ENCODE data around the gene GP9.

Gene GP9

DNA sequence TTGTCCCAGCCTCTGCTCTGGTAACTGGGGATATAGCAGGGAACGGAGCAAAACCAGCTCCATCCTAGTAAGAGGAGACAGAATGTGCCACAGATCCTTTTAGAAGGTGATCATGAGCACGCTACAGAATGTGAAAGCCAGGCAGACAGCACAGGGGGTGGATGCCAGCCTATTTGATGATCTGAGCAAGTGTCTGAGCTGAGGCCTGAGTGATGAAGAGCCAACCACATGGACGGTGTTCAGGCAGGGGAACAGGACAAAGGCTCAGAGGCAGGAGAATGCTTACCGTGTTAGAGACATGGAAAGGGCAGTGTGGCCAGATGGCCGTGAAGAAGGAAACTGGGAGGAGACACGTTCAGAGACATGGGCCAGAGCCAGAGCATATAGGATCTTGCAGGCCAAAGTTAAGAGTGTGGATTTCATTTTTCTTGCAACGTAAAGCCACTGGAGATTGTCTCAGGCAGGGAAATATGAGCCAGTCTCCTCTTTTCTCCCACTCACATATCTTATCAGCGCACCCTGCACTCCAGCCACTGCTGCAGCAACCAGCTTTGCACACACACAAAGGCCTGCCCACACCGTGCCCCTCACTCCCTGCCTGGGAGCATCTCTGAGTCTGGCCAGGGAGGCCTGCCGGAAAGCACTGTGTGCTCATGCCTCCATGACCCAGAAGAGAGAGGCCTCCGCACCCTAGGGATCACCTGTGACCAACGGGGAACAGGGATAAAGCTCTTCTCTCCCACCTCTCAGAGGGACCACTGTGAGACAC is 41.0 kb downstream of the GP9 start:
- no peak for DNase-seq (ENCODE audit: low spot score)
- in situ Hi-C loops (cut with MboI; ENCODE audit: low pct_unique_long_range_greater_than_20kb, low sequenced_read_pairs, unreplicated experiment) = no loop called here
- TF ChIP-seq, protein P1, sequence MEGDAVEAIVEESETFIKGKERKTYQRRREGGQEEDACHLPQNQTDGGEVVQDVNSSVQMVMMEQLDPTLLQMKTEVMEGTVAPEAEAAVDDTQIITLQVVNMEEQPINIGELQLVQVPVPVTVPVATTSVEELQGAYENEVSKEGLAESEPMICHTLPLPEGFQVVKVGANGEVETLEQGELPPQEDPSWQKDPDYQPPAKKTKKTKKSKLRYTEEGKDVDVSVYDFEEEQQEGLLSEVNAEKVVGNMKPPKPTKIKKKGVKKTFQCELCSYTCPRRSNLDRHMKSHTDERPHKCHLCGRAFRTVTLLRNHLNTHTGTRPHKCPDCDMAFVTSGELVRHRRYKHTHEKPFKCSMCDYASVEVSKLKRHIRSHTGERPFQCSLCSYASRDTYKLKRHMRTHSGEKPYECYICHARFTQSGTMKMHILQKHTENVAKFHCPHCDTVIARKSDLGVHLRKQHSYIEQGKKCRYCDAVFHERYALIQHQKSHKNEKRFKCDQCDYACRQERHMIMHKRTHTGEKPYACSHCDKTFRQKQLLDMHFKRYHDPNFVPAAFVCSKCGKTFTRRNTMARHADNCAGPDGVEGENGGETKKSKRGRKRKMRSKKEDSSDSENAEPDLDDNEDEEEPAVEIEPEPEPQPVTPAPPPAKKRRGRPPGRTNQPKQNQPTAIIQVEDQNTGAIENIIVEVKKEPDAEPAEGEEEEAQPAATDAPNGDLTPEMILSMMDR (IDR thresholded peaks at IDR 0.05; ENCODE audit: extremely low read depth, insufficient read depth, missing control alignments) = no peak

- DNase-seq (ENCODE audit: low spot score) = no peak
- in situ Hi-C loops (cut with MboI; ENCODE audit: low pct_unique_long_range_greater_than_20kb, low sequenced_read_pairs, unreplicated experiment) = no loop called here
- TF ChIP-seq, protein P1 (IDR thresholded peaks at IDR 0.05; ENCODE audit: extremely low read depth, insufficient read depth, missing control alignments) = no peak
Measured at GRCh38 chr3:129103296-129103695, 42.7 kb downstream of the GP9 start.

DNA sequence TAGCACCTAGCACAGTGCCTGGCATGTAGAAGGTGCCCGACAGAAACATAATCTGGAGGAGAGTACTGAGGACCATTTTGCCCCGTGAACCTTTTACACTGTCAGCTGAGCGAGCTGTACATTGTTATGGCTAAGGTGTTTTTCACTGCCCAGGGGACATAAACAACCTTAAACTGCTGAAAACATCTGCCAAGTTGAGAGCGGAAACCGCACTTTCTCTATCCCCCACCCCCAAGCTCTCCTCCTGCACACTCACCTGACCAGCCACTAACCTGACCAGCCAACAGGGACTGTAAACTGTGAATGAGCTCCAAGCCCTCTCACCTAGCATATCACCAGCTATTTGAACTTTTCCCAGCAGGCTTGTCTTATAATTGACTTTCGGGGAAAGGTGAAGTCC is 43.5 kb downstream of the GP9 start:
- in situ Hi-C loops (cut with MboI; ENCODE audit: low pct_unique_long_range_greater_than_20kb, low sequenced_read_pairs, unreplicated experiment) = no loop called here
- DNase-seq (ENCODE audit: low spot score) = no peak
- TF ChIP-seq, protein P1 (IDR thresholded peaks at IDR 0.05; ENCODE audit: extremely low read depth, insufficient read depth, missing control alignments) = no peak

DNA sequence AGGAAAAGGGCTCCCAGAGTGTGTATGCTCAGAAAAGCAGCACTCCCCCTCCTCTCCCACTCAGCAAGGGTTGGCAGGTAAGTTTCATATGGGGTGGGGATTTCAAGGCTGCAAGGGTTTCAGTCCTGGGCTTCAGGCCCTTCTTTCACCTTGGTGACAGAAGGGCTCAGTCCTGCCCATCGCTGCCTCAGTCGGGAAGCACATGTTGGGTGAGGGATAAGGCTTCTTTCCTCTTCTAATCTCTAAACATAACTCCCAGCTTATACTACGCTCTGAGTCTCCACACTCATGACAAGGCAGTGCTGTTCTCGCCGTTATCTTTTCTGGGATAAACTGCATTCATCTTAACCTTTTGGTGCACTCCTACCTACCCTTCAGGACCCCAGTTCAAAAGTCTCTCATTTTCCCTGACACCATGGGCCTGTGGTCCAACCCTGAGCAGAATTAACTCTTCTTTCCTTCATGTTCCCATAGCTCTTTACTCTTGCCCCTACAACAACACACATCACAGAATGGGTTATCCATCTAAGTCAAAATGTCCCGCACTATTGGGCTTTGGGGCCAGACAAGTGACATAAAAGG is 44.0 kb downstream of the GP9 start:
- TF ChIP-seq, protein P1 (IDR thresholded peaks at IDR 0.05; ENCODE audit: extremely low read depth, insufficient read depth, missing control alignments) = no peak
- no peak for DNase-seq (ENCODE audit: low spot score)
- in situ Hi-C loops (cut with MboI; ENCODE audit: low pct_unique_long_range_greater_than_20kb, low sequenced_read_pairs, unreplicated experiment) = no loop called here

DNA sequence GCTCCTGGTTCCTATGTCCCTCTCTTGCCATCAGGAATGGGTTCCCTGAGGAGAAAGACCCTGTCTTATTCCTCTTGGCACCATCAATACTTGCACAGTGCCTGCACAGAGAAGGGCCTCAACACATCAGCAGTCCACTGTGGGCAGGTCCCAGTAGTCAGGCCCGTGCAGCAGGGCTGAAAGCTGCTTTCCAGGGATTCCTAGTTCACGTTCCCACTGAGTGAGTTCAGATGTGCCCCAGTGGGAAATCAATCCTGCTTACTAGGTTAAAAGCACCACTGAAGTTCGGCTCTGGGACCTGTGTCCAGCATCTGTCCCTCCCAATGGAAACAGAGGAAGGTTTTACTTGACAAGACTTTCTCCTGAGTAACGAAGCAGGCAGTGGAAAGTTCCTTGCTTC is 45.3 kb downstream of the GP9 start:
- DNase-seq (ENCODE audit: low spot score) = no peak
- in situ Hi-C loops (cut with MboI; ENCODE audit: low pct_unique_long_range_greater_than_20kb, low sequenced_read_pairs, unreplicated experiment) = no loop called here
- TF ChIP-seq, protein P1 (IDR thresholded peaks at IDR 0.05; ENCODE audit: extremely low read depth, insufficient read depth, missing control alignments) = no peak

DNA sequence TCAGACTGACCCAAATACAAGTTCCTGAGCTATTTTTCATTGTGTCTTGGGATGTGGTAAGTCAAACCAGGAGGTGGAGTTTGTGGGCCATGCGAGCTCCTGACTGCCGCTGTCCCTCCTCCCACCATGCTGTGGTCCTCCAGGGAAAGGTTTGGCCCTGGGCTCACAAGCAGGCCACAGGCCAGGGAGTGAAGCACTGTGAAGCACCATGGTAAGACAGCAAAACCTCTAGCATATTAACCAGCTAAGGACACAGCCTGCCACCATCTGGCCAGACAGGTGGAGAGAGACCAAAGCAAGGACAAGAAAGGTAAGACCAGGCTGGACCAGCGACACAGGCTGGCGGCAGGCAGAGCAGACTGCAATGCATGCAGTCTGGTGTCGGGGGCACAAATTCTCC is 45.7 kb downstream of the GP9 start:
- in situ Hi-C loops (cut with MboI; ENCODE audit: low pct_unique_long_range_greater_than_20kb, low sequenced_read_pairs, unreplicated experiment) = no loop called here
- DNase-seq (ENCODE audit: low spot score) = no peak
- TF ChIP-seq, protein P1 (IDR thresholded peaks at IDR 0.05; ENCODE audit: extremely low read depth, insufficient read depth, missing control alignments) = no peak
